GM21576 (cell line): Measurements from ENCODE around the gene CUL7.
A peak's percentile ranks its signal among the peaks of the same experiment; 100 is the strongest.

ENCODE experiments used
- ATAC-seq: cut with Tn5 transposase; IDR thresholded peaks from one replicate; pipeline ENCODE4 v1.9.1; 2021; ENCODE audit warnings: mild to moderate bottlenecking, moderate library complexity; ENCODE audit not compliant: unreplicated experiment

CUL7 gene

DNA sequence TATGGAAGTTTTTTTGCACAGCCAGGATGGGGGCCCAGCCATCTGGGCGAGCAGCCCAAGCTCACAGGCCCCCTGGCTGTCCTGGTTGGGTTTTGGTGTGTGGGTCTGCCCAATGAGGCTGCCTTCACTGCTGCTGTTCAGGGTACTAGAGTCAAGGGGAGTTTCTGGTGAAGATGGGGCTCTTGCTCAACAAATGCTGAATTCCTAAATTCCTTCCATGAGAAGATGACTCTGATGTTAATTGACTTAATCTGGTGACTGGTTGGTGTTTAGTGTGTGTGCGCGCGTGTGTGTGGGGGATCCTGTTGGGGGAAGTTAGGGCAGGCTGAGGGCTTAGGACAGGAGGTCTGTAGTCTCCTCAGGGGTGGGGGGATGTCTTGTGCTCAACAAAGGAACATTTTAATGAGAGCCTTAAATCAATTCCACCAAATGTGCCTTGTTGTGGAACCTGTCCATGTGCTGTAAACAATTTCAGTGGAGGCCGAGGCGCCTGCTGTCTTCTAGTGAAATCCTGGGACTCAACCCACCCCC lies 24.4 kb upstream of the CUL7 start:
- ATAC-seq: no peak

DNA sequence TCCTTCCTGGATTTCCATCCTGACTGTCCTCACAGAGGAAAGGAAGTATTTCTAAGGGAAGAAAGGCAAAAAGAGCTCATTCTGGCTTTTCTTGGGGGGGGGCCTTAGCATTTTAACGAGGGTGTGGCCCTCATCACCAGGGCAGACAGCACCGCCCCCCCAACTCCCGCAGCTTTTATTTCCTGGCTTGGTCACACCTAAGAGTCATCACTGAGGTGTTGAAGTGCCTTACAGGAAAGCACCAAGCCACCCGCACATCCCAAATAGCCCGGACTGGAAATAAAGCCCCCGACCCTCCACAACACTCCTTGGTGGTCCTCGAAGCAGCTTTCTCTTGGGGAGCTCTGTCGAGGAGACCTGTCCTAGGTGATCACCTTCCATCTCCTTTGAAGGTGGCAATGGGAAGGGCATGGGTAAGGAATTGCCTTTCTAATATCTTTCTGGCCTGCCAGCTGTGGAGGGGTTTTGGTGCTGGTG lies 23.7 kb upstream of the CUL7 start:
- ATAC-seq: no peak

DNA sequence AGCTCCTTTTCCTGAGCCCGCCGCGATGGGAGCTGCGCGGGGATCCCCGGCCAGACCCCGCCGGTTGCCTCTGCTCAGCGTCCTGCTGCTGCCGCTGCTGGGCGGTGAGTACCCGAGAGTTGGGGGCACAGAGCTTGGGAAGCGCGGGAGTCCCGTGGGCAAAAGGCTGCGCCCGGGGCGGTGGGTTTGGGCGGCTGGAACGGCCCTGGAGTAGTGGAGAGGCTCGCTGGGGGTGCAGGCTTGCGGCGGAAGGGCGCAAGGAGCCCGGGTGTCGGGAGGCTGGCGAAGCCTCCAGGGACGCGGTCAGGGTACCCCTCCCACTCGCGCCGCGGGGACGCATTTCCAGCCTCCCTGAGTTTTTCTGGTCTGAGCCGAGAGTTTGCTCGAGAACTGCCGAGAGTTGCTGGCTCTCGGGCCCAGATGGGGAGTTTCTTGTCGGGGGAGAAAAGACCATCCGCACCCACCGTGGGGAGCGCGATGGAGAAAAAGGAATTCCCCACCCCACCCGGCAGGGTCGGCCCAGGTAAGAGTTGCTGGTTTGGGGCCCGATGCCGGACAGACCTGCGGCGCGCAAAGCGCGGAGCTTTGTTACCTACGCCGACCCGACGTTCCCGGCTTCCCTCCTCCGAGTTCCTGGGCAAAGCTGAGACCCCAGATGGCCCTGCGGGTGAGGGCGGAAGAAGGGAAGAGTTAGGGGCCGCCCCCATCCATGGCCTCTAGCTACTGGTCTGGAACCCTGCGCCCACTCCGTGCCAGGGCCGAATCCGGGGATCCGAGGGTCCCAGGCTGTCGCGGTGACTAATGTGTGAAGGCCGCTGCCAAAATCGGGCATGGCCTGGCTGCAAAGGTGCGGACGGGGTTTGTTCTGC lies 23.0 kb upstream of the CUL7 start:
- no peak for ATAC-seq

- ATAC-seq: no peak
Measured at GRCh38 chr6:43075670-43076463, 22.2 kb upstream of the CUL7 start, which contains the start of gene PTK7. TSS of gene PTK7 (plus strand) at chr6:43076314. CDS start at chr6:43076489, 175 bp downstream.

- ATAC-seq: no peak
Measured at GRCh38 chr6:43074847-43075669, 21.4 kb upstream of the CUL7 start.

DNA sequence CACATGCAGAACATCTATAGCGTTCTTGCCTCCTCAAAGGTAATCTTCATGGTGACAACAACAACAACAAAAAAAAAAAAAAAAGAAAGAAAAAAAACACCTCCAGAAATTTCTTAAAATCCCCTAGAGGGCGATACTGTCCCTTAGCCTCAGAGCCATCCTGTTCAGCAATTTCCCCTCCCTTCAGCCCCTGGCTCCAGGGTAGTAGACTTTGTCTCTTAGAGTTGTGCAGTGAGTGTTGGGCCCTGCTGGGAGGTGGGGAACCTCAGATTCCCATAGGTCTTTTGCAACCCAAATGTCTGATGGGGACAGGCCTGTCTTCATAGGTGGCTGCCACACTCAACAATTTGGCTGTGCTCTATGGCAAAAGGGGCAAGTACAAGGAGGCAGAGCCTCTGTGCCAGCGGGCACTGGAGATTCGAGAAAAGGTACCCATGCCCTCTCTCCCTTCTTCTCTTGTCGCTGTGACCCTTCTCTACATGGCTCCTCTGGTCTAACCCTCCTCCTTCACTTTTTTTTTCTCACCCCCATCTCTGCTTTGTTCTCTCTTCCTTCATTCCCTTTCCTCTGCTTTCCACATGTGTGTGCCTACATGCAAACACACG lies 16.5 kb upstream of the CUL7 start:
- ATAC-seq: no peak

- no peak for ATAC-seq
Measured at GRCh38 chr6:43062818-43063217, 9.2 kb upstream of the CUL7 start.

DNA sequence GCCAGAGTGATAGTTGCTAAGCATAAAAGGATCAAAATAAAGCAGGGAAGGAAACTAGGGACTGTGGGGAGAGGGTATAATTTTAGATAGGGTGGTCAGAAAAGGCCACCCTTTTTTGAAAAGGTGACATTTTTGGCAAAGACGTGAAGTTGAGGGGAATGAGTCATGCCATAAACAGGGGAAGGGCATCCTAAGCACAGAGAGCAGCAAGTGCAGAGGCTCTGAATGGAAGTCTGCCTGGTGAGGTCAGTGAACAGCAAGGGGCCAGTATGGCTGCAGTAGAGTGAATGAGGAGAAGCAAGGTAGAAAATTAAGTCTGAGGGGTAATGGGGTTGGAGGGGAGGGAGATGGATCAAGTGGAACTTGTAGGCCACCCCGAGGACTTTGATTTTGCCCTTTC lies 8.2 kb upstream of the CUL7 start:
- ATAC-seq: no peak

DNA sequence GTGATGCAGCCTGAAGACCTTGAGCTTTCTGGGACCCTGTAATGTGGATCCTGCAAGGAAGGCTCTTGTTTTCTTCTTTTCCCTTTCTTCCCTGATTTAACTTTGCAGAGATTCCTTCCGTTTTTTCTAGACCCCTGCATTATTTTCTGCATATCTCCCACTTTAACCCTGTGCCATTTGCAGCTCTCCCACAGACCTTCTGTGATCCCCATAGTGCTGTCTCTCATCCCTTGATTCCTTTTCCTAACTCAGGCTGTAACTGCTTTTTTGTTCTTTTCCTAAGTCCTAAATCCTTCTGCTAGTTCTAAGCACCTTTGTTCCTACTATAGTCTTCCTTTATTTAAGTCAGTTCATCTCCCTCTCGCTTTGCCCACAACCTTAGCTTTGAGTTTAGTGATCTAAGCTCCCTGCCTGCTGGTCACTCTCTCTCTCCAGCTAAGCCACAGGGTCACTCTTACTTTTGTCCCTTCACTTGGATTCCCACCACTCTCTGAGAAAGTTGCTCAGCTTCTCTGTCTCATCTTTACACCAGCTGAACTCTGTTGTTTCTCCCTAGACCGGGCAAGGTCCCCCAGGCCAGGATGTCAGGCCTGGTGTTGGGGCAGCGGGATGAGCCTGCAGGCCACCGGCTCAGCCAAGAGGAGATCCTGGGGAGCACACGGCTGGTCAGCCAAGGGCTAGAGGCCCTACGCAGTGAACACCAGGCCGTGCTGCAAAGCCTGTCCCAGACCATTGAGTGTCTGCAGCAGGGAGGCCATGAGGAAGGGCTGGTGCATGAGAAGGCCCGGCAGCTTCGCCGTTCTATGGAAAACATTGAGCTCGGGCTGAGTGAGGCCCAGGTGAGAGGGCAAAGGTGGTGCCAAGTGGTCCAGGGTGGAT lies 7.3 kb upstream of the CUL7 start:
- ATAC-seq: no peak

DNA sequence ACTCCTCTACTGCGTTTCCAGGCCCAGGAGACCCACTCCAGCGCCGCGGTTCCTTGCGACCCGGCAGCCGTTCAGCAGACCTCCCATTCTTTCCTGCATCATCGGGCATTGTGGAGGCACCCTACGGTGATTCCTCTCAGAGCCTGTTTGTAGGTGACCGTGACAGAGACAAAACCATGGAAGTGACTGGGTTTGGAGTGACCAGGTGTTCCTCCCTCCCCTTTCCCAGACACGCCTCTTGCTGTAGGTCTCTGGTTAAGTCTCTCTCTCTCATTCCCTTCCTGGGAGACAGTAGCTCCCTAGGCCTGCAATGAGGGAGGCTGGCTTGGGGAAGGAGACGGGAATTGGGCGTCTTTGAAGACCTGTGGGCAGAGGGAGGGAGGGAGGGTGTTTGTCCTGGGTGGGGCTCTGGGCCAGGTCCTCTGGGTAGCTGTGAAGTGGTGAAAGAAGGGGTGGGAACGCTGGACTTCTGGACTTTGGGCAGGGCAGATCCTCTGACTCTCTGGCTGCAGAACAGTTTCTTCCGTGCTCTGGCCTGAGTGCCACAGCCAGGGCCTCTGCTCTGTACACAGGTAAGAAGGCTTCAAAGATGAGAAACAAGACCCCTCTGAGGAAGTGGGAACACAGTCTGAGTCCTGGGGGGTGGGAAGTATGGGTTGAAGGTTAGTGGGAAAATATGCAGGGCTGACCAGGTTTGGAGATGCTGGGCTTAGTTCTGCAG lies 6.5 kb upstream of the CUL7 start:
- ATAC-seq: no peak

GRCh38 chr6:43059168-43060033 lies 5.8 kb upstream of the CUL7 start, which contains the start of the genes KLC4 and MRPL2:
TSS of gene KLC4 (plus strand) at chr6:43059631. CDS start at chr6:43061336, 1,705 bp downstream.
TSS of gene MRPL2 (minus strand) at chr6:43059434. CDS start at chr6:43059381, 53 bp downstream.
- peak; percentile 83 for ATAC-seq

DNA sequence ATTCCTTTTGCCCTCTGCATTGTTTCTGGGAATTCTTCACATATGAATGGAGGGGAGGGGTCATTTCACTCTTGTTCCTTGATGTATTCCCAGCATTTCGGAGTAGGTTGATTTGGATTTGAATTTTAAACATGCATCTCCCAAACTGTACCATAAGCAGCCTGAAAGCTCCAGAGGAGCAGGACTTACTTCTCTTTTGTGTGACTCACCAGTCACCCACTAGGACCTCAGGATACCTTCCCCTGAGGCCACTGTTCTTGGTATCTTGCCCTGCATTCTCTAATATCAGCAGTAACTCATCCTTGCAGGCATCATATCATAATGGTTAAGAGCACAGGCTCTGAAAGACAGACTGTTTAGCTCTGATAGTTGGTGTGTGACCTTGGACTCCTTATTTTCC lies 4.9 kb upstream of the CUL7 start:
- ATAC-seq: no peak

DNA sequence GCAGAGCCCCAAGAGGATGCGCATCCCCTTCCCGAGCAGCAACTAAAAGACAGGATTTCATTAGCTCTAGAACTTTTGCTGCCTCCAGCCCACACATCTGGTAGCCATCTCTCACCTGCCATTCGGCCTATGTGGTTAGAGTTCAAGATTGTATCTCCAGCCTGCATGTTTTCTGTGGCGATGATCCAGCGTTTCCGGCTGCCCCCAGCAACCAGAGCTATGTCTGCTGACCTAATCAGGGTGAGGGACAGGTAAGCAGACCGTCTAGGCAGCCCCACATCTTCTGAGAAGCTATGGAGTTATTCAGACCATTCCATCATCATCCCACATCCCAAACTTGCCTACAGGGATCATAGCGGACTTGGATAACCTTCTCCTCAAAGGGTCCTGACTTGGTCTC lies 2.3 kb upstream of the CUL7 start:
- no peak for ATAC-seq

DNA sequence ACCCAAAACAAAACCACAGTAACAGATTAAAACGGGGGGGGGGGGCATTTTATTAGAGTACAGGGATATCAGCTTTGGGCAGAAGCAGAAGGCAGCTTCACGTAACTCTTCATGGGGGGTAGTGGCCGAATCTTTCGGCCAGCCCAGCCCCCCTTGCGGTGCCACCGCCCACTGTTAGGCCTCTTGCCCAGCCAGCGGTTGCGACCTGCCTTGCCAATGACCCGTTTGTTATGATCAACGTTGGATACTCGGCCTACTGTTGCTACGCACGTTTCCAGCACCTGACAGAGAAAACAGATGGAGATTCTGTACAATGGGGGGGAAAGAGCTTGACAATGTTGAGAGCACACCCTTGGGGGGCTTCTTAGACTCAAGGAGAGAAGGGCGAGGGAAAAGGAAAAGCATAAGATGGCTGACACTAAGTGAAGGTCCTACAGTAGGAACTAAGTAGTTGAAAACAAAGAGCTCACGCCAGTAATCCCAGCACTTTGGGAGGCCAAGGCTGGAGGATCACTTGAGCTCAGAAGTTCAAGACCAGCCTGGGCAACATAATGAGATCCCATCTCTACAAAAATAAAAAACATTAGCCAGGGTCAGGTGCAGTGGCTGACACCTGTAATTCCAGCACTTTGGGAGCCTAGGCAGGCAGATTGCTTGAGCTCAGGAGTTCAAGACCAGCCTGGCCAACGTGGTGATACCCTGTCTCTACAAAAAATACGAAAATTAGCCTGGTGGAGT lies 724 bp upstream of the CUL7 start:
- ATAC-seq: no peak

DNA sequence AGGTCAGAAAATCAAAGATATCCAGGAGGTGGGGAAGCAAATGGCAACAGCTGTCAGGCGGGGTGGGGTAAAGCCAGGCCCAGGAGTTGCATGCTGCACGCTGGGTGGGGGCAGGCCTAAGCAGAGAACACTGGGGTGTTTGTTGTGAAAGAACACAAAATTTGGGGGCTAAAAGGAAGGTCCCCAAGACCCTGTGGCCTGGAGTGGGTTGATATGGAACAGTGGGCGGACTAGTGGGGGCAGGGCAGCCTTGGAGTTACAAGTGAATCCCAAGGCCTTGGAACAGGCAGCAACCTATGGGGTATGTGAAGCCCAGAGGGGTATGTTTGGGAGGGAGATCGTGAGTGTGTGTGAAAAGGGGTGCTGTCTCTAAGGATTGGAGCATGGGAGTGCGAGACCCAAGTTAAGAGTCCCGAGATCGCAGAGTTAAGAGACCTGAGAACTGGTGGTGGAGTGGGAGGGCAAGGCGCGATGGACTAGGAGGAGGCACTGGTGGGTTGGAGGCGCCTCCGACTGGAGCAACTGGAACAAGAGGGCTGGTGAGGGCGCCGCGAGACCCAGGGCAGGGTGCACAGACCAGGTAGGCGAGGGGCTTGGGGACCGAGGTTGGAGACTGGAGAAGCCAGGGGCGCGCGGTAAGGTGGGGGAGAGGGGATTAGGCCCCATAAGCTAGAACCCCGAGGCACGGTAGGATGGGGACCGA lies 658 bp downstream of the CUL7 start:
- ATAC-seq: peak; percentile 10

GRCh38 chr6:43052225-43052841 lies 1.3 kb downstream of the CUL7 start:
- no peak for ATAC-seq
